Testis (tissue), 2 donors: ENCODE data around the gene ST3GAL6.

Experiments
- CTCF ChIP-seq, 3 experiments: fragments of 450-650 bp in 2 of 3; fragments of 200-600 bp in 1 of 3; sonication (generic) in 1 of 3; IDR thresholded peaks; one replicate each; pipeline ENCODE4 v1.5.1; 2016 to 2019; ENCODE audit warnings: antibody characterized with exemption in 3 of 3, mild to moderate bottlenecking in 2 of 3, moderate library complexity in 1 of 3
- POLR2A ChIP-seq: fragments of 450-650 bp; IDR thresholded peaks from one replicate; pipeline ENCODE4 v1.6.1; 2017; ENCODE audit warnings: antibody characterized with exemption, mild to moderate bottlenecking, moderate library complexity

- TF ChIP-seq POLR2A (no peak), CTCF (IDR thresholded peaks at IDR 0.05) (no peak)
These were observed 14.1 kb downstream of the ST3GAL6 start for GRCh38 chr3:98777286-98777685.
